Keratinocyte (primary cell): Measurements from ENCODE around the gene TRIP13. TPM values are rescaled to one million over a fixed set of nuclear protein-coding genes. Genes with fewer than 3 reads are reported as not detected.
"Not testable (repeated sequence)": the region's sequence is repeated elsewhere in the genome, so short reads cannot be mapped to it uniquely, and the experiment has no call there.

Experiments used
- DNase-seq: peaks from one replicate; pipeline ENCODE4 v3.0.0-alpha.2; 2011; ENCODE audit warnings: low read depth, missing footprints, low spot score
- FAIRE-seq: peaks from 2 replicates; lab custom pipeline; 2011; peaks lifted over from hg19 to GRCh38; lab: Jason Lieb, UNC
- H2AFZ ChIP-seq: 2 replicates; pipeline ENCODE4 v1.6.0; 2012; ENCODE audit warnings: low read length, control low read depth, inconsistent platforms; ENCODE audit not compliant: control insufficient read depth
- H3K27ac ChIP-seq: 2 replicates; pipeline ENCODE4 v1.5.1; 2011; ENCODE audit warnings: low read length; ENCODE audit not compliant: control insufficient read depth, insufficient read depth
- H3K27me3 ChIP-seq: 3 replicates; pipeline ENCODE4 v1.6.0; 2011; ENCODE audit warnings: low read length; ENCODE audit not compliant: control insufficient read depth, insufficient read depth; ENCODE audit errors: extremely low read depth
- H3K36me3 ChIP-seq, 2 experiments: 2 replicates in 1 of 2; 3 replicates in 1 of 2; pipeline ENCODE4 v1.5.1; 2011; ENCODE audit warnings: low read length in 2 of 2, mild to moderate bottlenecking in 1 of 2; ENCODE audit not compliant: control insufficient read depth in 2 of 2, insufficient read depth in 2 of 2; ENCODE audit errors: extremely low read depth in 1 of 2
- H3K4me1 ChIP-seq: 3 replicates; pipeline ENCODE4 v1.5.1; 2011; ENCODE audit warnings: low read length; ENCODE audit not compliant: control insufficient read depth, insufficient read depth; ENCODE audit errors: extremely low read depth
- H3K4me2 ChIP-seq: 3 replicates; pipeline ENCODE4 v1.6.0; 2011; ENCODE audit warnings: low read depth, low read length; ENCODE audit not compliant: control insufficient read depth, insufficient read depth; ENCODE audit errors: extremely low read depth
- H3K4me3 ChIP-seq, 3 experiments: fragments of 200-600 bp in 1 of 3; sonication (generic) in 1 of 3; 2 replicates in 2 of 3; 3 replicates in 1 of 3; pipeline ENCODE4 v1.5.1; 2011 to 2016; ENCODE audit warnings: low read length in 3 of 3, mild to moderate bottlenecking in 3 of 3, control low read depth in 2 of 3, inconsistent platforms in 1 of 3, low read depth in 1 of 3, mixed read lengths in 1 of 3, mixed run types in 1 of 3, moderate library complexity in 1 of 3; ENCODE audit not compliant: control insufficient read depth in 2 of 3, insufficient read depth in 2 of 3; ENCODE audit errors: extremely low read depth in 1 of 3
- H3K79me2 ChIP-seq: 2 replicates; pipeline ENCODE4 v1.6.0; 2012; ENCODE audit warnings: low read length; ENCODE audit not compliant: control insufficient read depth, insufficient read depth
- H3K9ac ChIP-seq: 3 replicates; pipeline ENCODE4 v1.6.0; 2011; ENCODE audit warnings: low read length; ENCODE audit not compliant: control insufficient read depth, insufficient read depth; ENCODE audit errors: extremely low read depth
- H3K9me1 ChIP-seq: 3 replicates; pipeline ENCODE4 v1.6.0; 2011; ENCODE audit warnings: low read length; ENCODE audit not compliant: control insufficient read depth, insufficient read depth; ENCODE audit errors: extremely low read depth
- H3K9me3 ChIP-seq: 2 replicates; pipeline ENCODE4 v1.5.1; 2012; ENCODE audit warnings: low read depth, low read length; ENCODE audit not compliant: control insufficient read depth
- H4K20me1 ChIP-seq: 3 replicates; pipeline ENCODE4 v1.6.0; 2011; ENCODE audit warnings: low read length; ENCODE audit not compliant: control insufficient read depth, insufficient read depth; ENCODE audit errors: extremely low read depth
- CTCF ChIP-seq, 3 experiments: IDR thresholded peaks in 1 of 3; conservative IDR thresholded peaks in 1 of 3; optimal IDR thresholded peaks in 1 of 3; 2 replicates in 2 of 3; 3 replicates in 1 of 3; pipeline versions ENCODE3 to v1.5.1; 2011; ENCODE audit warnings: low read length in 3 of 3, mild to moderate bottlenecking in 3 of 3, moderate library complexity in 2 of 3, control low read depth in 1 of 3, inconsistent platforms in 1 of 3; ENCODE audit not compliant: insufficient read depth in 2 of 3; ENCODE audit errors: extremely low read depth in 1 of 3
- EZH2 ChIP-seq: IDR thresholded peaks from one replicate; pipeline ENCODE4 v1.6.1; 2012; ENCODE audit warnings: inconsistent platforms, mild to moderate bottlenecking, low read length, moderate library complexity
- dilution Hi-C: fragments of 300-500 bp; cut with MboI; formaldehyde crosslinking; loops from one replicate; pipeline ENCODE4 v1.7.0; 2020; ENCODE audit warnings: low sequenced_read_pairs; ENCODE audit not compliant: extremely low pct_ligation_motif_present
- polyA plus RNA-seq, 5 experiments: library from polyadenylated mRNA; depleted of rRNA in 3 of 5; stranded (reverse) in 3 of 5; stranded (forward) in 1 of 5; unstranded in 1 of 5; fragments of >200 nt; gene quantifications; 1 replicate in 1 of 5; 2 replicates in 3 of 5; 3 replicates in 1 of 5; pipeline versions ENCODE4 v1.2.1 to v1.2.3, GENCODE V29; 2011 to 2012; ENCODE audit warnings: missing spikeins in 2 of 5, low read depth in 1 of 5, low replicate concordance in 1 of 5

The TRIP13 gene
- polyA plus RNA-seq, 1 donor (not counting 4 experiments of a cell fraction or from before 2014, with no cell fraction given), result 37.8 TPM

DNA sequence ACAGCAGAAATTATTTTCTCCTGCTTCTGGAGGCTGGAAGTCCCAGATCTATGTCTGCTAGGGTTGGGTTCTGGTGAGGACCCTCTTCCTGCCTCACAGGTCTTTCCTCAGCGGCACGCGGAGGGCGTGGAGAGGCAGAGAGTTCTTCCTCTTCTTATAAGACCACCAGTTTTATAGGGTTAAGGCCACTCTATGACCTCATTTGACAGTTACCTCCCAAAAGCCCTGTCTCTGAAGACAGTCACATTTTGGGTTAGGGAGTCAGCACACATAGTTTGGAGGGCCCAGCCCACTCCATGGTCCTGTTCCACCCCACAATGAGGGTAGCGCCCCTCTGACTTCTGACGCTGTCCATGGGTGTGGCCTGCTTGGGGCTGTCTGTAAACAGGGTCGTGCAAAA lies 46.7 kb downstream of the TRIP13 start:
- dilution Hi-C loops, result no loop called here
- Histone ChIP-seq H2AFZ (no peak overlapping the region), H3K4me2 (no peak overlapping the region), H3K9me3 (no peaks in the 10 kb centered on the region), H3K27ac (no peak overlapping the region), H4K20me1 (no peaks in the 10 kb centered on the region), H3K27me3 (peaks cover 13% of the 10 kb centered on the region), H3K4me3 (no peak overlapping the region), H3K4me1 (no peaks in the 10 kb centered on the region), H3K9me1 (no peaks in the 10 kb centered on the region), H3K79me2 (no peaks in the 10 kb centered on the region), H3K36me3 (no peaks in the 10 kb centered on the region), H3K9ac (no peak overlapping the region)
- FAIRE-seq (no peak), DNase-seq (no peak)
- TF ChIP-seq CTCF (optimal IDR thresholded peaks at IDR 0.05 in 1 of 3, IDR thresholded peaks at IDR 0.05 in 1 of 3, conservative IDR thresholded peaks at IDR 0.05 in 1 of 3; ENCODE audit: extremely low read depth in 1 of 3, insufficient read depth in 2 of 3, low read length in 3 of 3), result no peak
- no peak for TF ChIP-seq EZH2

- H3K36me3 ChIP-seq, H3K9me1 ChIP-seq, DNase-seq, H2AFZ ChIP-seq, H3K4me3 ChIP-seq, H3K4me1 ChIP-seq, H3K4me2 ChIP-seq, H3K27ac ChIP-seq, H3K9ac ChIP-seq, dilution Hi-C loops, H3K79me2 ChIP-seq, H3K9me3 ChIP-seq, FAIRE-seq, H4K20me1 ChIP-seq: not testable (repeated sequence)
- H3K27me3 ChIP-seq, result peaks cover 22% of the 10 kb centered on the region
Measured at GRCh38 chr5:940741-941140, 48.1 kb downstream of the TRIP13 start.

- H3K4me1 ChIP-seq, result no peaks in the 10 kb centered on the region
- H4K20me1 ChIP-seq, result no peaks in the 10 kb centered on the region
- TF ChIP-seq CTCF (optimal IDR thresholded peaks at IDR 0.05 in 1 of 3, IDR thresholded peaks at IDR 0.05 in 1 of 3, conservative IDR thresholded peaks at IDR 0.05 in 1 of 3; ENCODE audit: extremely low read depth in 1 of 3, insufficient read depth in 2 of 3, low read length in 3 of 3) (no peak), EZH2 (no peak)
- no peak overlapping the region for H3K4me2 ChIP-seq
- peaks cover 48% of the 10 kb centered on the region for H3K27me3 ChIP-seq
- H3K9me3 ChIP-seq, result no peaks in the 10 kb centered on the region
- no peaks in the 10 kb centered on the region for H3K79me2 ChIP-seq
- no peak overlapping the region for H3K9ac ChIP-seq
- no peak for FAIRE-seq
- dilution Hi-C loops, result no loop called here
- H3K27ac ChIP-seq, result no peak overlapping the region
- DNase-seq, result no peak
- H3K4me3 ChIP-seq, result no peak overlapping the region
- H2AFZ ChIP-seq, result no peak overlapping the region
- H3K9me1 ChIP-seq, result no peaks in the 10 kb centered on the region
- H3K36me3 ChIP-seq, result no peaks in the 10 kb centered on the region
Measured at GRCh38 chr5:943201-943917, 50.7 kb downstream of the TRIP13 start.
